ENCODE results near the gene UBE2J1. TPM values are rescaled to one million over a fixed set of nuclear protein-coding genes. Genes with fewer than 3 reads are reported as not detected.
A peak's percentile ranks its signal among the peaks of the same experiment; 100 is the strongest.
"Not testable (repeated sequence)": the region's sequence is repeated elsewhere in the genome, so short reads cannot be mapped to it uniquely, and the experiment has no call there.

The UBE2J1 gene
- total RNA-seq (2014; rRNA removed; shearing (Covaris generic)): 37.6 and 44.2 TPM in 2 replicates

GRCh38 chr6:89352278-89353117 lies at the start of gene UBE2J1:
TSS of gene UBE2J1 (minus strand) at chr6:89352722. CDS start at chr6:89352569, 153 bp downstream.
- peak; percentile 94 for DNase-seq (ENCODE audit: low read depth)

- DNase-seq (ENCODE audit: low read depth): no peak
Measured at GRCh38 chr6:89400912-89401399, 48.4 kb upstream of the UBE2J1 start.

GRCh38 chr6:89400050-89400449 lies 47.5 kb upstream of the UBE2J1 start:
- DNase-seq (ENCODE audit: low read depth): no peak

- no peak for DNase-seq (ENCODE audit: low read depth)
Measured at GRCh38 chr6:89398762-89399525, 46.4 kb upstream of the UBE2J1 start.

- not testable (repeated sequence) for DNase-seq (ENCODE audit: low read depth)
Measured at GRCh38 chr6:89397884-89398283, 45.4 kb upstream of the UBE2J1 start.

GRCh38 chr6:89393659-89394058 lies 41.1 kb upstream of the UBE2J1 start:
- DNase-seq (ENCODE audit: low read depth): no peak

- no peak for DNase-seq (ENCODE audit: low read depth)
Measured at GRCh38 chr6:89392823-89393222, 40.3 kb upstream of the UBE2J1 start.

- no peak for DNase-seq (ENCODE audit: low read depth)
Measured at GRCh38 chr6:89388846-89389245, 36.3 kb upstream of the UBE2J1 start.

GRCh38 chr6:89387516-89388201 lies 35.1 kb upstream of the UBE2J1 start:
- no peak for DNase-seq (ENCODE audit: low read depth)

GRCh38 chr6:89386917-89387491 lies 34.5 kb upstream of the UBE2J1 start:
- no peak for DNase-seq (ENCODE audit: low read depth)

- no peak for DNase-seq (ENCODE audit: low read depth)
Measured at GRCh38 chr6:89385846-89386245, 33.3 kb upstream of the UBE2J1 start.

GRCh38 chr6:89385156-89385667 lies 32.7 kb upstream of the UBE2J1 start:
- peak; percentile 51 for DNase-seq (ENCODE audit: low read depth)

- no peak for DNase-seq (ENCODE audit: low read depth)
Measured at GRCh38 chr6:89381031-89381430, 28.5 kb upstream of the UBE2J1 start.

- DNase-seq (ENCODE audit: low read depth): no peak
Measured at GRCh38 chr6:89379281-89379680, 26.8 kb upstream of the UBE2J1 start.

- no peak for DNase-seq (ENCODE audit: low read depth)
Measured at GRCh38 chr6:89378628-89379027, 26.1 kb upstream of the UBE2J1 start.

- DNase-seq (ENCODE audit: low read depth): no peak
Measured at GRCh38 chr6:89375427-89376267, 23.1 kb upstream of the UBE2J1 start.

GRCh38 chr6:89372506-89372901 lies 20.0 kb upstream of the UBE2J1 start:
- no peak for DNase-seq (ENCODE audit: low read depth)

GRCh38 chr6:89371849-89372505 lies 19.5 kb upstream of the UBE2J1 start:
- DNase-seq (ENCODE audit: low read depth): peak; percentile 54

GRCh38 chr6:89368999-89369398 lies 16.5 kb upstream of the UBE2J1 start:
- DNase-seq (ENCODE audit: low read depth): peak; percentile 41

GRCh38 chr6:89368107-89368506 lies 15.6 kb upstream of the UBE2J1 start:
- DNase-seq (ENCODE audit: low read depth): peak; percentile 44
